Liver (tissue), 2 donors: Measurements from ENCODE around the gene CDON.

Source experiments
- CTCF ChIP-seq: fragments of 150-350 bp; IDR thresholded peaks from 2 replicates; pipeline ENCODE4 v1.5.1; 2017; ENCODE audit warnings: improper control_type of control experiment, low read depth, low read length; ENCODE audit not compliant: missing input control
- MAX ChIP-seq: IDR thresholded peaks from 2 replicates; pipeline ENCODE4 v1.6.1; 2016; ENCODE audit warnings: antibody characterized with exemption
- donor health status: healthy.

GRCh38 chr11:126026579-126026978 is 36.1 kb downstream of the CDON start:
- TF ChIP-seq CTCF (no peak), MAX (no peak)
